Bronchial epithelial cell (primary cell): Measurements from ENCODE around the gene PDZD4. TPM values are rescaled to one million over a fixed set of nuclear protein-coding genes. Genes with fewer than 3 reads are reported as not detected.

Experiments
- DNase-seq: peaks from one replicate; pipeline ENCODE4 v3.0.0-alpha.2; 2010; ENCODE audit warnings: low read depth
- FAIRE-seq: peaks from 2 replicates; lab custom pipeline; 2011; peaks lifted over from hg19 to GRCh38; lab: Jason Lieb, UNC
- H3K27me3 ChIP-seq: 2 replicates; pipeline ENCODE4 v1.5.1; 2011; ENCODE audit warnings: low read length; ENCODE audit not compliant: control insufficient read depth, insufficient read depth
- H3K36me3 ChIP-seq: 2 replicates; pipeline ENCODE4 v1.5.1; 2011; ENCODE audit warnings: low read length; ENCODE audit not compliant: control insufficient read depth, insufficient read depth
- H3K4me3 ChIP-seq: 2 replicates; pipeline ENCODE4 v1.5.1; 2011; ENCODE audit warnings: mild to moderate bottlenecking, low read depth, low read length, control low read depth
- CTCF ChIP-seq: IDR thresholded peaks from 2 replicates; pipeline ENCODE4 v1.5.1; 2011; ENCODE audit warnings: mild to moderate bottlenecking, moderate library complexity, low read length, control low read depth, inconsistent platforms; ENCODE audit not compliant: insufficient read depth, severe bottlenecking
- total RNA-seq: library from RNA; depleted of rRNA; stranded (reverse); fragments of >200 nt; gene quantifications from 2 replicates; pipeline ENCODE4 v1.2.1, GENCODE V29; 2014

Gene PDZD4
- total RNA-seq, 1 donor from 2014 or later = under 0.01 TPM

GRCh38 chrX:153764786-153765137 is 65.6 kb downstream of the PDZD4 start:
- no peak for TF ChIP-seq CTCF
- Histone ChIP-seq H3K4me3 (peak overlapping the region; percentile 52), H3K36me3 (peaks cover 4% of the 10 kb centered on the region), H3K27me3 (no peaks in the 10 kb centered on the region)
- FAIRE-seq = no peak
- DNase-seq = no peak

- FAIRE-seq (no peak), DNase-seq (peak; percentile 68)
- TF ChIP-seq CTCF = peak; percentile 86
- no peaks in the 10 kb centered on the region for H3K27me3 ChIP-seq
- peak within 1 kb of the TSS; percentile 52 for H3K4me3 ChIP-seq
- peaks cover 3% of the 10 kb centered on the region for H3K36me3 ChIP-seq
These were observed 66.2 kb downstream of the PDZD4 start, which contains the start of gene PLXNB3 for GRCh38 chrX:153763989-153764755. PLXNB3 (plus strand) TSS chrX:153764249; CDS start chrX:153765536, 1,287 bp downstream.

- no peak for DNase-seq
- Histone ChIP-seq H3K27me3 (no peaks in the 10 kb centered on the region), H3K4me3 (no peak overlapping the region), H3K36me3 (peaks cover 1% of the 10 kb centered on the region)
- TF ChIP-seq CTCF = no peak
- no peak for FAIRE-seq
These were observed 66.9 kb downstream of the PDZD4 start for GRCh38 chrX:153763298-153763932.

- FAIRE-seq = no peak
These were observed 67.6 kb downstream of the PDZD4 start for GRCh38 chrX:153762626-153763173.

GRCh38 chrX:153761863-153762262 is 68.5 kb downstream of the PDZD4 start:
- no peak for DNase-seq
- Histone ChIP-seq H3K27me3 (no peaks in the 10 kb centered on the region), H3K4me3 (no peak overlapping the region), H3K36me3 (no peaks in the 10 kb centered on the region)
- no peak for TF ChIP-seq CTCF
- no peak for FAIRE-seq

More at GRCh38 chrX:153762626-153763173, 67.6 kb downstream of the PDZD4 start:
- Histone ChIP-seq H3K36me3 (no peaks in the 10 kb centered on the region), H3K27me3 (no peaks in the 10 kb centered on the region), H3K4me3 (no peak overlapping the region)
- DNase-seq = no peak
- no peak for TF ChIP-seq CTCF
